ENCODE results near the gene CPNE8. TPM values are rescaled to one million over a fixed set of nuclear protein-coding genes. Genes with fewer than 3 reads are reported as not detected.

CPNE8 gene
- total and polyA plus RNA-seq, 2 experiments from 2014 or later = 5.9 to 14.5 TPM

DNA sequence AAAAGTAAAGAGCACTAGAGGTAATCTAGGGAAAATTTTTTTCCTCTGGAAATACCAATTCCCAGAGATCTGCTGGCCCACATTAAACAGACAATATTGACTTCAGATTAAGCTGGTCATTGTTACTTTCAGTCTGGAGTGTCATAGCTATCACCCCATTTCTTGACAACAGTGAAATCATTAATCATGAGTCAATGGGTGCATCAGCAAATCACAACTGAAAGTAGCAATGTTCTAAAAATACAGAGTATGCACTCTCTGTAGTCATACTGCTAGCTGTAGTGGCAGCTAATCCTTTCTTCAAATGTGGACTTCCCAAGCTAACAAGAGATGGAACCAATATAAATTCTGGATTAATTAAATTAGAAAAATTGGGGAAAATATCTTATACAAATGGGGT lies 129.9 kb downstream of the CPNE8 start:
- no peak overlapping the region for H2AFZ ChIP-seq
- no peaks in the 10 kb centered on the region for H3K9me2 ChIP-seq (replicated peaks; ENCODE audit: insufficient read depth)
- TF ChIP-seq EZH2 (IDR thresholded peaks at IDR 0.05; ENCODE audit: borderline replicate concordance) (no peak), EZH2phosphoT487 (IDR thresholded peaks at IDR 0.05; ENCODE audit: low read depth, severe bottlenecking, unreplicated experiment) (no peak)
- TF ChIP-seq, protein P1, sequence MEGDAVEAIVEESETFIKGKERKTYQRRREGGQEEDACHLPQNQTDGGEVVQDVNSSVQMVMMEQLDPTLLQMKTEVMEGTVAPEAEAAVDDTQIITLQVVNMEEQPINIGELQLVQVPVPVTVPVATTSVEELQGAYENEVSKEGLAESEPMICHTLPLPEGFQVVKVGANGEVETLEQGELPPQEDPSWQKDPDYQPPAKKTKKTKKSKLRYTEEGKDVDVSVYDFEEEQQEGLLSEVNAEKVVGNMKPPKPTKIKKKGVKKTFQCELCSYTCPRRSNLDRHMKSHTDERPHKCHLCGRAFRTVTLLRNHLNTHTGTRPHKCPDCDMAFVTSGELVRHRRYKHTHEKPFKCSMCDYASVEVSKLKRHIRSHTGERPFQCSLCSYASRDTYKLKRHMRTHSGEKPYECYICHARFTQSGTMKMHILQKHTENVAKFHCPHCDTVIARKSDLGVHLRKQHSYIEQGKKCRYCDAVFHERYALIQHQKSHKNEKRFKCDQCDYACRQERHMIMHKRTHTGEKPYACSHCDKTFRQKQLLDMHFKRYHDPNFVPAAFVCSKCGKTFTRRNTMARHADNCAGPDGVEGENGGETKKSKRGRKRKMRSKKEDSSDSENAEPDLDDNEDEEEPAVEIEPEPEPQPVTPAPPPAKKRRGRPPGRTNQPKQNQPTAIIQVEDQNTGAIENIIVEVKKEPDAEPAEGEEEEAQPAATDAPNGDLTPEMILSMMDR (IDR thresholded peaks at IDR 0.05; ENCODE audit: poor library complexity) = no peak
- H3K9me3 ChIP-seq (ENCODE audit: low read depth) = no peaks in the 10 kb centered on the region
- no peaks in the 10 kb centered on the region for H4K20me1 ChIP-seq (ENCODE audit: insufficient read depth, poor library complexity, severe bottlenecking)
- H3K36me3 ChIP-seq (replicated peaks; ENCODE audit: insufficient read depth, low read depth) = no peaks in the 10 kb centered on the region
- H3K27ac ChIP-seq = no peak overlapping the region
- H3K27me3 ChIP-seq = no peaks in the 10 kb centered on the region
- no peak for DNase-seq (ENCODE audit: low spot score)
- no peak overlapping the region for H3K4me3 ChIP-seq
- H3K4me1 ChIP-seq (ENCODE audit: insufficient read depth) = no peaks in the 10 kb centered on the region
- no peak overlapping the region for H3K4me2 ChIP-seq
- no peaks in the 10 kb centered on the region for H3K79me2 ChIP-seq

DNA sequence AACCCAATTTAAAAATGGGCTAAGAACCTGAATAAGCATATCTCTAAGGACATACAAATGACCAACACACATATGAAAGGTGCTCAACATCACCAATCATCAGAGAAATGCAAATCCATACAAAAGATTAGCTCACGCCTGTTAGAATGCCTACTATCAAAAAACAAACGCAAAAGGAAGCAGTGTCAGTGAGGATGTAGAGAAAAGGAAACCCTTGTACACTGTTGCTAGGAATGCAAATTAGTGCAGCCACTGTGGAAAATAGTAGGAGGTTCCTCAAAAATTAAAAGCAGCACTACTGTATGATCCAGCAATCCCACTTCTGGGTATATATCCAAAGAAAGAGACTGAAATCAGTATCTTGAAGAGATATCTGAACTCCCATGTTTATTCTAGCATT lies 133.0 kb downstream of the CPNE8 start:
- Histone ChIP-seq H3K27me3 (no peaks in the 10 kb centered on the region), H3K9me2 (replicated peaks; ENCODE audit: insufficient read depth) (no peaks in the 10 kb centered on the region), H3K9me3 (ENCODE audit: low read depth) (no peaks in the 10 kb centered on the region), H3K4me2 (no peak overlapping the region), H2AFZ (no peak overlapping the region), H3K36me3 (replicated peaks; ENCODE audit: insufficient read depth, low read depth) (no peaks in the 10 kb centered on the region), H3K4me3 (no peak overlapping the region), H4K20me1 (ENCODE audit: insufficient read depth, poor library complexity, severe bottlenecking) (no peaks in the 10 kb centered on the region), H3K79me2 (no peaks in the 10 kb centered on the region), H3K4me1 (ENCODE audit: insufficient read depth) (no peaks in the 10 kb centered on the region), H3K27ac (no peak overlapping the region)
- TF ChIP-seq, protein P1 (IDR thresholded peaks at IDR 0.05; ENCODE audit: poor library complexity) = no peak
- TF ChIP-seq EZH2 (IDR thresholded peaks at IDR 0.05; ENCODE audit: borderline replicate concordance) (no peak), EZH2phosphoT487 (IDR thresholded peaks at IDR 0.05; ENCODE audit: low read depth, severe bottlenecking, unreplicated experiment) (no peak)
- no peak for DNase-seq (ENCODE audit: low spot score)
- WGBS (ENCODE audit: low lambda C conversion rate, missing lambda C conversion rate) = 89% methylated on average over 2 of the region's 2 CpGs

DNA sequence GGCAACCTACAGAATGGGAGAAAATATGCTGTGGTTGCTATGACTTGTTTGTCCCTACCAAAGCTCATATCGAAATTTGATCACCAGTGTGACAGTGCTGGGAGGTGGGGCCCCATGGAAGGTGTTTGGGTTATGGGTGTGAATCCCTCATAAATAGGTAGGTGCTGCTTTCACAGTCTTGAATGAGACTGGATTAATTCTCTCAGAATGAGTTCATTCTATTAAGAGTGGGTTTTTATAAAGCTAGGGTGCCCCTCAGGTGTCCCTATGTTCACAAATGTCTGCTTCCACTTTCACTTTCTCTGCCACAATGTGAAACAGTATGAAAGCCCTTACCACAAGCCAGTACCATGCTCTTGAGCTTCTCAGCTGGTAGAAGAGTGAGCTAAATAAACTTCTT lies 133.5 kb downstream of the CPNE8 start:
- no peak for DNase-seq (ENCODE audit: low spot score)
- H3K27ac ChIP-seq = no peak overlapping the region
- no peak overlapping the region for H2AFZ ChIP-seq

More for the DNA sequence above, 133.5 kb downstream of the CPNE8 start:
- H3K9me2 ChIP-seq (replicated peaks; ENCODE audit: insufficient read depth) = no peaks in the 10 kb centered on the region
- no peaks in the 10 kb centered on the region for H3K4me1 ChIP-seq (ENCODE audit: insufficient read depth)
- no peaks in the 10 kb centered on the region for H3K9me3 ChIP-seq (ENCODE audit: low read depth)
- H3K36me3 ChIP-seq (replicated peaks; ENCODE audit: insufficient read depth, low read depth) = no peaks in the 10 kb centered on the region
- no peak for TF ChIP-seq EZH2phosphoT487 (IDR thresholded peaks at IDR 0.05; ENCODE audit: low read depth, severe bottlenecking, unreplicated experiment)
- TF ChIP-seq, protein P1 (IDR thresholded peaks at IDR 0.05; ENCODE audit: poor library complexity) = no peak
- no peak for TF ChIP-seq EZH2 (IDR thresholded peaks at IDR 0.05; ENCODE audit: borderline replicate concordance)
- 91% methylated on average over 1 of the region's 1 CpG for WGBS (ENCODE audit: low lambda C conversion rate, missing lambda C conversion rate)
- no peaks in the 10 kb centered on the region for H4K20me1 ChIP-seq (ENCODE audit: insufficient read depth, poor library complexity, severe bottlenecking)
- no peak overlapping the region for H3K4me3 ChIP-seq
- no peaks in the 10 kb centered on the region for H3K79me2 ChIP-seq
- H3K4me2 ChIP-seq = no peak overlapping the region
- no peaks in the 10 kb centered on the region for H3K27me3 ChIP-seq

Measured in hepatocyte (in vitro differentiated cells).